HepG2 (cell line): ENCODE measurements around the gene DISP2. TPM values are rescaled to one million over a fixed set of nuclear protein-coding genes. Genes with fewer than 3 reads are reported as not detected.

ENCODE experiments used
- ATAC-seq: fragments of 200-7000 bp; cut with Tn5 transposase; 3 replicates; pipeline ENCODE4 v1.9.1; 2020; ENCODE audit warnings: mild to moderate bottlenecking, moderate library complexity
- BruUV-seq: library from RNA; stranded (reverse); fragments of 400-500 nt; replicated peaks from 2 replicates; lab custom pipeline; 2021; lab: Mats Ljungman, UMichigan
- CTCF ChIA-PET: fragments of 300-600 bp; formaldehyde crosslinking; extraction: SDS; loops from one replicate; lab custom pipeline; 2021; ENCODE audit warnings: low total read pairs, inconsistent platforms, low intra/inter-chr PET ratio; lab: Yijun Ruan, JAX
- POLR2A ChIA-PET: fragments of 350-600 bp; sonication (Branson Sonifier 250); formaldehyde crosslinking; loops from one replicate; lab custom pipeline; 2020; ENCODE audit warnings: antibody characterized with exemption, inconsistent platforms; lab: Yijun Ruan, JAX
- DNase-seq: peaks from one replicate; pipeline ENCODE4 v3.0.0-alpha.2; 2015; ENCODE audit warnings: low spot score
- FAIRE-seq: peaks from 3 replicates; lab custom pipeline; 2011; peaks lifted over from hg19 to GRCh38; lab: Jason Lieb, UNC
- H2AFZ ChIP-seq: one replicate; pipeline ENCODE4 v1.6.1; 2011; ENCODE audit warnings: low read length, inconsistent platforms
- H3K27ac ChIP-seq: fragments of 300-600 bp; 3 replicates; pipeline ENCODE4 v1.8.0; 2011; ENCODE audit warnings: mixed run types, mild to moderate bottlenecking, mixed read lengths, low read length, inconsistent platforms; ENCODE audit not compliant: insufficient read depth; ENCODE audit errors: extremely low read length
- H3K27me3 ChIP-seq, 2 experiments: fragments of 200-600 bp in 1 of 2; 2 replicates in 1 of 2; 3 replicates in 1 of 2; pipeline versions ENCODE4 v1.6.0 to v1.8.0; 2011; ENCODE audit warnings: low read length in 2 of 2, mild to moderate bottlenecking in 2 of 2, moderate library complexity in 2 of 2, inconsistent platforms in 1 of 2; ENCODE audit not compliant: insufficient read depth in 2 of 2, control insufficient read depth in 1 of 2
- H3K36me3 ChIP-seq, 2 experiments: fragments of 200-600 bp in 1 of 2; replicated peaks in 1 of 2; 2 replicates in 1 of 2; 3 replicates in 1 of 2; pipeline versions ENCODE4 v1.5.1 to v1.8.0; 2011; ENCODE audit warnings: low read length in 2 of 2, inconsistent platforms in 1 of 2; ENCODE audit not compliant: insufficient read depth in 2 of 2, control insufficient read depth in 1 of 2
- H3K4me1 ChIP-seq: 2 replicates; pipeline ENCODE4 v1.5.1; 2012; ENCODE audit warnings: low read length, inconsistent platforms; ENCODE audit not compliant: insufficient read depth
- H3K4me2 ChIP-seq: 2 replicates; pipeline ENCODE4 v1.6.0; 2011; ENCODE audit warnings: low read depth, low read length, inconsistent platforms
- H3K4me3 ChIP-seq, 3 experiments: fragments of 200-600 bp in 1 of 3; sonication (generic), shearing (Covaris generic) in 1 of 3; replicated peaks in 1 of 3; 2 replicates each; pipeline ENCODE4 v1.5.1; 2011 to 2016; ENCODE audit warnings: low read length in 3 of 3, inconsistent platforms in 2 of 3, low read depth in 2 of 3, mild to moderate bottlenecking in 2 of 3, control low read depth in 1 of 3, mixed read lengths in 1 of 3; ENCODE audit not compliant: insufficient read depth in 1 of 3
- H3K79me2 ChIP-seq: one replicate; pipeline ENCODE4 v1.6.1; 2011; ENCODE audit warnings: low read length, inconsistent platforms; ENCODE audit not compliant: insufficient read depth
- H3K9ac ChIP-seq: 2 replicates; pipeline ENCODE4 v1.6.0; 2011; ENCODE audit warnings: mild to moderate bottlenecking, low read depth, low read length, inconsistent platforms; ENCODE audit not compliant: insufficient read depth
- H3K9me3 ChIP-seq: 2 replicates; pipeline ENCODE4 v1.5.1; 2012; ENCODE audit warnings: mild to moderate bottlenecking, low read length
- H4K20me1 ChIP-seq: 2 replicates; pipeline ENCODE4 v1.6.0; 2011; ENCODE audit warnings: inconsistent platforms, mild to moderate bottlenecking, low read length, moderate library complexity; ENCODE audit not compliant: insufficient read depth
- HDAC6 ChIP-seq: fragments of 200-600 bp; sonication (generic); IDR thresholded peaks from 2 replicates; pipeline ENCODE4 v1.7.0; 2017; ENCODE audit warnings: mild to moderate bottlenecking, antibody characterized with exemption, low read length, low read depth
- MED8 ChIP-seq: sonication (generic); formaldehyde crosslinking; IDR thresholded peaks from 2 replicates; pipeline ENCODE4 v1.8.1; 2023; ENCODE audit warnings: mild to moderate bottlenecking, missing genetic modification reagents; ENCODE audit not compliant: insufficient replicate concordance
- RARG ChIP-seq: sonication (generic); formaldehyde crosslinking; IDR thresholded peaks from 2 replicates; pipeline ENCODE4 v1.4.0; 2020; ENCODE audit warnings: low read depth, mild to moderate bottlenecking, missing genetic modification reagents
- ZMYM4 ChIP-seq: sonication (generic); formaldehyde crosslinking; IDR thresholded peaks from 2 replicates; pipeline ENCODE4 v1.8.1; 2023; ENCODE audit warnings: mild to moderate bottlenecking, missing genetic modification reagents
- ZNF326 ChIP-seq: sonication (generic); formaldehyde crosslinking; IDR thresholded peaks from 2 replicates; pipeline ENCODE4 v1.4.0; 2020; ENCODE audit warnings: missing genetic modification reagents, borderline replicate concordance
- ZNF510 ChIP-seq: sonication (generic); formaldehyde crosslinking; IDR thresholded peaks from 2 replicates; pipeline ENCODE4 v1.4.0; 2020; ENCODE audit warnings: low read depth, mild to moderate bottlenecking, missing genetic modification reagents
- ZNF530 ChIP-seq: sonication (generic); formaldehyde crosslinking; IDR thresholded peaks from 2 replicates; pipeline ENCODE4 v1.5.0; 2020; ENCODE audit warnings: low read depth, mild to moderate bottlenecking, missing genetic modification reagents
- ZNF558 ChIP-seq: sonication (generic); formaldehyde crosslinking; IDR thresholded peaks from 2 replicates; pipeline ENCODE4 v1.9.0; 2022; ENCODE audit warnings: mild to moderate bottlenecking, missing genetic modification reagents, borderline replicate concordance
- ZNF572 ChIP-seq: sonication (generic); formaldehyde crosslinking; IDR thresholded peaks from 2 replicates; pipeline ENCODE4 v1.5.1; 2020; ENCODE audit warnings: mild to moderate bottlenecking, missing genetic modification reagents
- ZNF609 ChIP-seq: sonication (generic); formaldehyde crosslinking; IDR thresholded peaks from 2 replicates; pipeline ENCODE4 v1.4.0; 2020; ENCODE audit warnings: mild to moderate bottlenecking, missing genetic modification reagents, borderline replicate concordance
- WGBS: methylation state at CpG from one replicate; pipeline ENCODE4 v1.1.6; 2017; ENCODE audit warnings: low lambda C conversion rate; 5-methylcytosine and 5-hydroxymethylcytosine counted together
- in situ Hi-C: cut with HindIII; loops from 2 replicates; pipeline ENCODE4 v1.10.0; 2017; ENCODE audit warnings: low pct_unique_long_range_greater_than_20kb; ENCODE audit not compliant: extremely low pct_ligation_motif_present
- intact Hi-C: fragments of 100-400 bp; cut with micrococcal nuclease; formaldehyde crosslinking; loops from one replicate; pipeline ENCODE4 v1.10.0; 2022; ENCODE audit not compliant: unreplicated experiment
- polyA plus RNA-seq, 8 experiments: library from polyadenylated mRNA; depleted of rRNA in 3 of 8; stranded (reverse) in 7 of 8; unstranded in 1 of 8; fragments of >200 nt; fragmentation: Illumina TruSeq in 4 of 8; extraction: Trizol in 4 of 8; gene quantifications; 2 replicates each; pipeline versions ENCODE4 v1.2.1 to v1.2.3, GENCODE V29; 2011 to 2016; ENCODE audit warnings: low read depth in 4 of 8, missing spikeins in 1 of 8, mixed read lengths in 1 of 8; ENCODE audit not compliant: insufficient read depth in 1 of 8
- total RNA-seq, 5 experiments: library from RNA; depleted of rRNA; stranded (reverse); fragments of >200 nt; fragmentation: Illumina TruSeq; extraction: Trizol; gene quantifications; 2 replicates each; pipeline ENCODE4 v1.2.3, GENCODE V29; 2016; ENCODE audit warnings: low read depth in 1 of 5
- TF ChIP-seq, protein P1 (sequence below): sonication (generic); formaldehyde crosslinking; IDR thresholded peaks from 2 replicates; pipeline ENCODE4 v1.4.0; 2020; ENCODE audit warnings: mild to moderate bottlenecking, low read depth, missing genetic modification reagents
- TF ChIP-seq, protein P2 (sequence below): IDR thresholded peaks from 2 replicates; pipeline ENCODE4 v1.6.1; 2016; ENCODE audit warnings: mild to moderate bottlenecking, missing biosample characterization, missing genetic modification reagents

The DISP2 gene
- total and polyA plus RNA-seq, 2 of the 13 experiments (the other 11 are each of a cell fraction or from before 2014, with no cell fraction given): 0.09 to 0.32 TPM

DNA sequence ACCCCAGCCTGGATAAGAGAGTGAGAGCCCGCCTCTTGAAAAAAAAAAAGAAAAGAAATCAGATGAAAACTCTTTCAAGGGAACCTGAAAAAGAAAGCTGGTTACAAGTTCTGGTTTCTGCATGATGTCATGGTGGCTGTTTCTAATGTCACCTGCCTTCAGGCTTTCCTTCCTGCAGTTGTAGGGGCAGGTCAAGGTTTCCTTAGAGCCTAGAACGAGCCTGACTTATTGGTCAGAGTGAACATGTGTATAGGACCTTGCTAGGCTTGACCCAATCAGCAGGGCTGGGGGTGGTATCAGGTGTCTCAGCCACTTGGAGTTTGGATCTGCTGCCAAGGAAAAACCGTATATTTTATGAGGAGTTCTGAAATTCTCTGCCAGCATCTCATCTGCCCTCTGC is 51.3 kb downstream of the DISP2 start (continued):
- TF ChIP-seq ZNF609 (no peak), ZNF572 (CRISPR knock-in tag) (no peak), ZNF558 (no peak), ZNF326 (no peak), HDAC6 (no peak), MED8 (CRISPR knock-in tag) (no peak)
- TF ChIP-seq, protein P1, sequence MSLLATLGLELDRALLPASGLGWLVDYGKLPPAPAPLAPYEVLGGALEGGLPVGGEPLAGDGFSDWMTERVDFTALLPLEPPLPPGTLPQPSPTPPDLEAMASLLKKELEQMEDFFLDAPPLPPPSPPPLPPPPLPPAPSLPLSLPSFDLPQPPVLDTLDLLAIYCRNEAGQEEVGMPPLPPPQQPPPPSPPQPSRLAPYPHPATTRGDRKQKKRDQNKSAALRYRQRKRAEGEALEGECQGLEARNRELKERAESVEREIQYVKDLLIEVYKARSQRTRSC: no peak

DNA sequence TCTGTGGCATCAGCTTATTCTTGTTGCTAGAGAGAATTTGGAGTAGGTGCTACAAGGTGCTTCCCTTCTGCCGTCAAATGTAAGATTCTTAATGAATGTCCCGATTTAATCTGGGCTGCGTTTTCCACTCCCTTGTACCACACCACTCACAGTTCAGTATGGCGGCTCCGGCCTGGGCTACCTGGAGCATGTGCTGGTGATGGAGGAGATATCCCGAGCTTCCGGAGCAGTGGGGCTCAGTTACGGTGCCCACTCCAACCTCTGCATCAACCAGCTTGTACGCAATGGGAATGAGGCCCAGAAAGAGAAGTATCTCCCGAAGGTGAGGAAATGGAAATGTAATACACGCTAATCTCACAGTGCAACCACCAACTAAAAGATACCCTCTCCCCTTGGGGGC is 52.5 kb downstream of the DISP2 start:
- in situ Hi-C loops (no loop called here), intact Hi-C loops (no loop called here)
- Histone ChIP-seq H3K79me2 (peaks cover 14% of the 10 kb centered on the region), H3K4me3 (no peak overlapping the region), H3K36me3 (peaks cover 24 to 49% of the 10 kb centered on the region in 2 experiments), H3K27me3 (no peaks in the 10 kb centered on the region), H4K20me1 (no peaks in the 10 kb centered on the region), H3K9me3 (no peaks in the 10 kb centered on the region), H3K27ac (no peak overlapping the region), H2AFZ (no peak overlapping the region), H3K4me2 (no peak overlapping the region), H3K9ac (no peak overlapping the region), H3K4me1 (peaks cover 44% of the 10 kb centered on the region)
- ATAC-seq: no peak
- no TSS peak for BruUV-seq
- no peak for DNase-seq
- CTCF ChIA-PET: no interaction called here
- 99% methylated on average over 11 of the region's 11 CpGs for WGBS
- TF ChIP-seq ZMYM4 (CRISPR knock-in tag) (no peak), ZNF530 (no peak), RARG (CRISPR knock-in tag) (no peak), ZNF510 (no peak)
- TF ChIP-seq, protein P2, sequence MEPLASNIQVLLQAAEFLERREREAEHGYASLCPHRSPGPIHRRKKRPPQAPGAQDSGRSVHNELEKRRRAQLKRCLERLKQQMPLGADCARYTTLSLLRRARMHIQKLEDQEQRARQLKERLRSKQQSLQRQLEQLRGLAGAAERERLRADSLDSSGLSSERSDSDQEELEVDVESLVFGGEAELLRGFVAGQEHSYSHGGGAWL (CRISPR knock-in tag): no peak
- POLR2A ChIA-PET: no interaction called here
- FAIRE-seq: no peak
